GM12878 (cell line): ENCODE data around the gene SLC44A4. TPM values are rescaled to one million over a fixed set of nuclear protein-coding genes. Genes with fewer than 3 reads are reported as not detected.

ENCODE experiments used
- ATAC-seq: fragments of 200-7000 bp; cut with Tn5 transposase; 3 replicates; pipeline ENCODE4 v1.9.1; 2020; ENCODE audit warnings: mild to moderate bottlenecking, moderate library complexity
- BruUV-seq: library from RNA; stranded (reverse); fragments of 400-500 nt; replicated peaks from 2 replicates; lab custom pipeline; 2021; lab: Mats Ljungman, UMichigan
- CTCF ChIA-PET: fragments of 300-600 bp; sonication (Branson Sonifier 250); formaldehyde crosslinking; extraction: SDS; loops from one replicate; lab custom pipeline; 2021; ENCODE audit warnings: inconsistent platforms; lab: Yijun Ruan, JAX
- POLR2A ChIA-PET: fragments of 350-600 bp; formaldehyde crosslinking; extraction: SDS; loops from one replicate; lab custom pipeline; 2021; ENCODE audit warnings: inconsistent platforms; lab: Charles Lee
- RAD21 ChIA-PET: fragments of 300-600 bp; sonication (Branson Sonifier 250); formaldehyde crosslinking; loops from one replicate; lab custom pipeline; 2023; ENCODE audit warnings: antibody characterized with exemption; ENCODE audit not compliant: unreplicated experiment; lab: Charles Lee
- SMC1A ChIA-PET: fragments of 300-600 bp; sonication (Branson Sonifier 250); formaldehyde crosslinking; loops from one replicate; lab custom pipeline; 2023; ENCODE audit not compliant: unreplicated experiment, uncharacterized antibody; lab: Charles Lee
- DNase-seq: peaks from one replicate; pipeline ENCODE4 v3.0.0-alpha.2; 2011; ENCODE audit warnings: low read depth, low spot score
- FAIRE-seq: peaks from 3 replicates; lab custom pipeline; 2011; peaks lifted over from hg19 to GRCh38; lab: Jason Lieb, UNC
- H2AFZ ChIP-seq: 2 replicates; pipeline ENCODE4 v1.6.0; 2011; ENCODE audit warnings: low read depth, low read length, control low read depth; ENCODE audit not compliant: control insufficient read depth
- H3K27ac ChIP-seq: 2 replicates; pipeline ENCODE4 v1.5.1; 2011; ENCODE audit warnings: control low read depth; ENCODE audit not compliant: control insufficient read depth, insufficient read depth
- H3K27me3 ChIP-seq, 2 experiments: replicated peaks in 1 of 2; 2 replicates each; pipeline versions ENCODE4 v1.6.0 to v1.6.1; 2011; ENCODE audit warnings: low read length in 1 of 2; ENCODE audit not compliant: control insufficient read depth in 2 of 2, insufficient read depth in 2 of 2
- H3K36me3 ChIP-seq, 2 experiments: 2 replicates each; pipeline ENCODE4 v1.5.1; 2011; ENCODE audit warnings: low read length in 1 of 2; ENCODE audit not compliant: control insufficient read depth in 2 of 2, insufficient read depth in 2 of 2
- H3K4me1 ChIP-seq: 2 replicates; pipeline ENCODE4 v1.6.1; 2011; ENCODE audit warnings: mild to moderate bottlenecking, low read length, moderate library complexity, mixed read lengths; ENCODE audit not compliant: control insufficient read depth, insufficient read depth
- H3K4me2 ChIP-seq: 2 replicates; pipeline ENCODE4 v1.6.0; 2011; ENCODE audit warnings: control low read depth; ENCODE audit not compliant: control insufficient read depth, insufficient read depth
- H3K4me3 ChIP-seq: fragments of 200-600 bp; sonication (generic); 2 replicates; pipeline ENCODE4 v1.5.1; 2016
- H3K79me2 ChIP-seq: 2 replicates; pipeline ENCODE4 v1.6.0; 2011; ENCODE audit warnings: low read length; ENCODE audit not compliant: control insufficient read depth, insufficient read depth
- H3K9ac ChIP-seq: 2 replicates; pipeline ENCODE4 v1.8.0; 2011; ENCODE audit warnings: low read length, control low read depth, mixed read lengths; ENCODE audit not compliant: control insufficient read depth, insufficient read depth
- H3K9me3 ChIP-seq: replicated peaks from 3 replicates; pipeline ENCODE4 v1.5.1; 2011; ENCODE audit warnings: mild to moderate bottlenecking, low read length; ENCODE audit not compliant: control insufficient read depth, insufficient read depth
- H4K20me1 ChIP-seq: 2 replicates; pipeline ENCODE4 v1.6.0; 2011; ENCODE audit not compliant: control insufficient read depth, insufficient read depth
- ATF2 ChIP-seq: IDR thresholded peaks from 2 replicates; pipeline ENCODE4 v1.6.1; 2012; ENCODE audit warnings: low read length, inconsistent platforms
- ATF3 ChIP-seq: IDR thresholded peaks from 2 replicates; pipeline ENCODE4 v1.6.1; 2011; ENCODE audit warnings: low read depth, mild to moderate bottlenecking, low read length, moderate library complexity, borderline replicate concordance; ENCODE audit errors: extremely low read depth
- HDAC2 ChIP-seq: fragments of 200-600 bp; sonication (generic); IDR thresholded peaks from 2 replicates; pipeline ENCODE4 v1.6.1; 2017
- HDAC6 ChIP-seq: fragments of 200-600 bp; sonication (generic); IDR thresholded peaks from one replicate; pipeline ENCODE4 v1.8.0; 2017; ENCODE audit warnings: antibody characterized with exemption; ENCODE audit not compliant: unreplicated experiment
- JUND ChIP-seq: IDR thresholded peaks from 2 replicates; pipeline ENCODE4 v1.6.1; 2012; ENCODE audit warnings: low read depth, mild to moderate bottlenecking, low read length, improper control_type of control experiment, moderate library complexity
- KAT2A ChIP-seq: conservative IDR thresholded peaks from 2 replicates; pipeline ENCODE4 v1.6.1; 2011; ENCODE audit warnings: low read depth, low read length; ENCODE audit not compliant: control insufficient read depth
- MAX ChIP-seq: IDR thresholded peaks from 2 replicates; pipeline ENCODE4 v1.6.1; 2012; ENCODE audit warnings: low read depth, low read length, improper control_type of control experiment
- MTA2 ChIP-seq: fragments of 450-650 bp; IDR thresholded peaks from 2 replicates; pipeline ENCODE4 v1.6.1; 2016; ENCODE audit warnings: low read depth, mild to moderate bottlenecking, moderate library complexity
- MXI1 ChIP-seq: fragments of 150-350 bp; IDR thresholded peaks from 2 replicates; pipeline ENCODE4 v1.6.1; 2011; ENCODE audit warnings: low read depth, mild to moderate bottlenecking, inconsistent platforms, low read length, improper control_type of control experiment
- MYB ChIP-seq: fragments of 150-350 bp; IDR thresholded peaks from 2 replicates; pipeline ENCODE4 v1.6.1; 2014; ENCODE audit warnings: mild to moderate bottlenecking, low read depth, low read length, borderline replicate concordance
- RFX5 ChIP-seq: IDR thresholded peaks from 2 replicates; pipeline ENCODE4 v1.6.1; 2011; ENCODE audit warnings: low read depth, low read length, improper control_type of control experiment
- SREBF2 ChIP-seq: IDR thresholded peaks from 2 replicates; pipeline ENCODE4 v1.6.1; 2012; ENCODE audit warnings: mild to moderate bottlenecking, low read length
- SUPT20H ChIP-seq: IDR thresholded peaks from 2 replicates; pipeline ENCODE4 v1.6.1; 2011; ENCODE audit warnings: low read depth, mild to moderate bottlenecking, low read length, moderate library complexity, borderline replicate concordance; ENCODE audit not compliant: control insufficient read depth
- ZNF217 ChIP-seq: fragments of 450-650 bp; IDR thresholded peaks from 2 replicates; pipeline ENCODE4 v1.6.1; 2017; ENCODE audit warnings: antibody characterized with exemption, mild to moderate bottlenecking
- ZNF384 ChIP-seq: IDR thresholded peaks from 2 replicates; pipeline ENCODE4 v1.6.1; 2012; ENCODE audit warnings: low read depth, mild to moderate bottlenecking, low read length, improper control_type of control experiment, borderline replicate concordance
- WGBS: methylation state at CpG from one replicate; pipeline ENCODE4 v1.1.6; 2016; ENCODE audit warnings: low lambda C conversion rate; ENCODE audit not compliant: insufficient replicate concordance, insufficient coverage; ENCODE audit errors: missing lambda C conversion rate; 5-methylcytosine and 5-hydroxymethylcytosine counted together
- in situ Hi-C: fragments of 300-500 bp; cut with MboI; formaldehyde crosslinking; loops from 9 replicates; pipeline ENCODE4 v1.14.3; 2018; ENCODE audit warnings: mixed read lengths
- intact Hi-C: fragments of 100-400 bp; cut with micrococcal nuclease; formaldehyde crosslinking; loops from one replicate; pipeline ENCODE4 v1.14.2; 2022; ENCODE audit not compliant: unreplicated experiment
- polyA plus RNA-seq, 11 experiments: library from polyadenylated mRNA; depleted of rRNA in 4 of 11; unstranded in 6 of 11; stranded (reverse) in 5 of 11; fragments of >200 nt; fragmentation: Nextera tagmentation in 4 of 11; fragmentation: Illumina TruSeq in 1 of 11; extraction: Ambion mirVana in 4 of 11; extraction: Trizol in 1 of 11; gene quantifications; 1 replicate in 1 of 11; 2 replicates in 10 of 11; pipeline versions ENCODE4 v1.2.1 to v1.2.3, GENCODE V29; 2011 to 2016; ENCODE audit warnings: inconsistent platforms in 2 of 11, missing spikeins in 2 of 11, low read depth in 1 of 11
- total RNA-seq, 4 experiments: library from RNA; depleted of rRNA in 3 of 4; stranded (reverse); fragments of >200 nt in 3 of 4; fragmentation: Illumina TruSeq in 1 of 4; extraction: Trizol in 1 of 4; gene quantifications; 2 replicates each; pipeline versions ENCODE4 v1.2.1 to v1.2.3, GENCODE V29; 2013 to 2021

SLC44A4 gene
- total and polyA plus RNA-seq, 10 of the 15 experiments (the other 5 are each of a cell fraction or from before 2014, with no cell fraction given): 0.04 to 0.24 (median 0.15) TPM; not detected in 3

GRCh38 chr6:31899215-31899614, 20.4 kb upstream of the SLC44A4 start:
- ATAC-seq: no peak

More at GRCh38 chr6:31899215-31899614, 20.4 kb upstream of the SLC44A4 start:
- RAD21 ChIA-PET: interaction anchor here (1.5 kb wide), 1 partner anchor 36 kb away, joined by 7 read pairs; the partner anchor contains the start of gene NEU1
- Histone ChIP-seq H3K4me1 (peaks cover 18% of the 10 kb centered on the region), H3K79me2 (peaks cover 12% of the 10 kb centered on the region), H3K36me3 (peaks cover 0 to 5% of the 10 kb centered on the region in 2 experiments; a peak in 3 of 4 replicates), H3K4me2 (no peak overlapping the region), H3K27ac (no peak overlapping the region), H3K9me3 (no peaks in the 10 kb centered on the region), H3K27me3 (no peaks in the 10 kb centered on the region), H3K9ac (no peak overlapping the region), H3K4me3 (no peak overlapping the region), H2AFZ (no peak overlapping the region), H4K20me1 (no peaks in the 10 kb centered on the region)
- 71% methylated on average over 5 of the region's 5 CpGs for WGBS
- BruUV-seq: no TSS peak
- intact Hi-C loops (no loop called here), in situ Hi-C loops (no loop called here)
- SMC1A ChIA-PET: interaction anchor here (1.0 kb wide), 1 partner anchor 130 kb away, joined by 3 read pairs; no protein-coding TSS in a partner anchor
- TF ChIP-seq SUPT20H (no peak), KAT2A (no peak), SREBF2 (no peak), ZNF384 (no peak), ATF2 (no peak), HDAC2 (no peak), JUND (no peak), MTA2 (no peak), MXI1 (no peak), ATF3 (no peak), MAX (no peak), MYB (no peak), ZNF217 (no peak), HDAC6 (no peak), RFX5 (no peak)
- CTCF ChIA-PET: no interaction called here
- FAIRE-seq (no peak), DNase-seq (no peak)
- POLR2A ChIA-PET: interaction anchor here (0.7 to 1.9 kb wide), 2 partner anchors 35 to 296 kb away, joined by 4 read pairs; no protein-coding TSS in a partner anchor
